Activated B cell treated with CpG ODN at 0.5 μM for 24 hours (primary cell): ENCODE results near the gene STARD9. TPM values are rescaled to one million over a fixed set of nuclear protein-coding genes. Genes with fewer than 3 reads are reported as not detected.
A peak's percentile ranks its signal among the peaks of the same experiment; 100 is the strongest.

Experiments
- ATAC-seq: fragments of 200-7000 bp; cut with Tn5 transposase; one replicate; pipeline ENCODE4 v1.10.0; 2021; ENCODE audit warnings: low read depth, mild to moderate bottlenecking, moderate library complexity
- CTCF ChIA-PET: fragments of 350-600 bp; sonication (Branson Sonifier 250); formaldehyde crosslinking; loops from one replicate; lab custom pipeline; 2021; ENCODE audit warnings: antibody characterized with exemption; lab: Charles Lee
- POLR2A ChIA-PET: fragments of 350-600 bp; sonication (Branson Sonifier 250); formaldehyde crosslinking; loops from one replicate; lab custom pipeline; 2021; ENCODE audit warnings: antibody characterized with exemption; lab: Charles Lee
- DNase-seq: peaks from one replicate; pipeline ENCODE4 v3.0.0; 2022
- H3K27ac Mint-ChIP-seq: one replicate; pipeline ENCODE4 v1.8.0; 2020; ENCODE audit warnings: mixed read lengths
- H3K27me3 Mint-ChIP-seq: one replicate; pipeline ENCODE4 v1.8.0; 2021; ENCODE audit warnings: mixed read lengths
- H3K36me3 Mint-ChIP-seq: one replicate; pipeline ENCODE4 v1.8.0; 2021; ENCODE audit warnings: low read depth, mixed read lengths
- H3K4me1 Mint-ChIP-seq: one replicate; pipeline ENCODE4 v1.8.0; 2021; ENCODE audit warnings: mixed read lengths
- H3K4me3 Mint-ChIP-seq: one replicate; pipeline ENCODE4 v1.8.0; 2020; ENCODE audit warnings: mild to moderate bottlenecking, mixed read lengths
- H3K9me3 Mint-ChIP-seq: one replicate; pipeline ENCODE4 v1.8.0; 2020; ENCODE audit warnings: mixed read lengths
- CTCF ChIP-seq: fragments of 200-600 bp; IDR thresholded peaks from one replicate; pipeline ENCODE4 v1.8.0; 2022; ENCODE audit warnings: antibody characterized with exemption, mild to moderate bottlenecking
- intact Hi-C: fragments of 100-400 bp; cut with micrococcal nuclease; formaldehyde crosslinking; loops from one replicate; pipeline ENCODE4 v1.15.1; 2024
- total RNA-seq: library from RNA; stranded (reverse); gene quantifications from 2 replicates; pipeline ENCODE4 v1.2.3, GENCODE V29; 2022

STARD9 gene
- 5.5 and 7.1 TPM in 2 replicates for total RNA-seq

DNA sequence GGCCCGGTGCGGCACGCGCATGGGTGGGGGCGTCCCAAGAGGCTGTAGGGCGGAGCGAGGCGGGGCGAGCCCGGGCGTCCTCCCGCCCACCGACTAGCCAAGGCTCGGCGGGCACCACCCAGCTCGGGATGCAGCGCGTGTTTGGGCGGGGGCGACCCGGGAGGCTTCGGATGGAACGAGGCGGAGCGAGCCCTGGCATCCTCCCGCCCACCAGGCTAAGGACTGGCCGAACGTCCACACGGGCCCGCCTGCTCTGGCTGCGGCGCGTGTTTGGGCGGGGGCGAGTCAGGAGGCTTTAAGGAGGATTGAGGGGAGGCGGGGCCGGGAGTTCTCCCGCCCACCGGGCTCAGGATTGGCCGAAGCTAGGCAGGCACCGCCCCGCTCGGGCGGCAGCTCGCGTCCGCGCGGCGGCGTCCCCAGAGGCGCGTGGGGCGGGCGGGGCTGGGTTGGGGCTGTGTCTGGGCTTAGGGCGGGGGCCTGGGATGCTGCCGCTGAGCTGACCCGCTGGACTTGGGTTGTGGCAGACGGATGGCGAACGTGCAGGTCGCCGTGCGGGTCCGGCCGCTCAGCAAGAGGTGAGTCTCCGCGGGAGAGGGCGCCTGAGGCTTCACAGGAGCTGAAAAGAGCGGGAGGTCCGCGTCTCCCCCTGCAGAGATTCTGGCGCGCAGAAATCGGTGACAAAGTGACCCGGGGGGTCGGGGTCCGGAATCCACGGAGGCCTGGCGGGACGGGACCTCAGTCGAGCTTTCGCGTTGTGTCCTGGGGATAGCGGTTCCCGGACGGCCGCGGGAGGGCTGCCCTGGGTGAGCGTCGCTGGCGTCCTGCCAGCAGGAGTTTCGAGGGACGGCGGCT is at the start of gene STARD9:
Gene STARD9, plus strand, starts transcription at position 419 of the 852 bp plus-strand sequence. Its CDS starts 110 bp downstream, at position 529.
- H3K9me3 Mint-ChIP-seq, result no peaks in the 10 kb centered on the region
- H3K36me3 Mint-ChIP-seq, result peaks cover 2% of the 10 kb centered on the region
- no peaks in the 10 kb centered on the region for H3K27me3 Mint-ChIP-seq
- H3K4me3 Mint-ChIP-seq, result peak within 1 kb of the TSS; percentile 96
- peak within 1 kb of the TSS; percentile 83 for H3K27ac Mint-ChIP-seq
- DNase-seq (peak; percentile 98), ATAC-seq (peak; percentile 85)
- H3K4me1 Mint-ChIP-seq, result peaks cover 21% of the 10 kb centered on the region
- intact Hi-C loops, result loop anchor here (1.0 to 2.0 kb wide), 5 partner anchors 27 to 351 kb away; partner anchors contain the start of genes GANC, HAUS2, LRRC57 and TMEM87A
- CTCF ChIA-PET, result no interaction called here
- TF ChIP-seq CTCF, result no peak
- POLR2A ChIA-PET, result interaction anchor here (0.5 to 2.2 kb wide), 18 partner anchors 8 to 1211 kb away, joined by 3 to 12 read pairs (median 5); partner anchors contain the start of genes ELL3, GANC, HAUS2 and LRRC57

DNA sequence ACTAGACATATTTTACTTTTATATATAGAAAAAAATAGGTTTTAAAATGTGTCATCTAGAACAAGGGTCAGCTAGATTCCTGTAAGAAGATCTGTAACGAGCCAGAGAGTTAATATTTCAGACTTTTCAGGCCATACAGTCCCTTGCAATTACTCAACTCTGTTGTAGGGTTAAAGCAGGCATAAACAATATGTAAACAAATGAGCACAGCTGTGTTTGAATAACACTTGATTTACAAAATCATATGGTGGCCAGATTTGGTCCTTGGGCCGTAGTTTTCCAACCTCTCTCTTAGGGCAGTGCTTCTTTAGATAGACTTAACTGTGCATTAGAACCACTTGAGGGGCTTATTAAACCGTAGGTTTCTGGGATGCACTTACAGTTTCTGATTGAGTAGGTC is 46.4 kb upstream of the STARD9 start:
- H3K27ac Mint-ChIP-seq, result no peak overlapping the region
- no peak overlapping the region for H3K4me3 Mint-ChIP-seq
- peaks cover 74% of the 10 kb centered on the region for H3K36me3 Mint-ChIP-seq
- DNase-seq (no peak), ATAC-seq (no peak)
- ChIA-PET POLR2A (no interaction called here), CTCF (no interaction called here)
- no peaks in the 10 kb centered on the region for H3K9me3 Mint-ChIP-seq
- H3K4me1 Mint-ChIP-seq, result no peaks in the 10 kb centered on the region
- no peak for TF ChIP-seq CTCF
- intact Hi-C loops, result no loop called here
- no peaks in the 10 kb centered on the region for H3K27me3 Mint-ChIP-seq

DNA sequence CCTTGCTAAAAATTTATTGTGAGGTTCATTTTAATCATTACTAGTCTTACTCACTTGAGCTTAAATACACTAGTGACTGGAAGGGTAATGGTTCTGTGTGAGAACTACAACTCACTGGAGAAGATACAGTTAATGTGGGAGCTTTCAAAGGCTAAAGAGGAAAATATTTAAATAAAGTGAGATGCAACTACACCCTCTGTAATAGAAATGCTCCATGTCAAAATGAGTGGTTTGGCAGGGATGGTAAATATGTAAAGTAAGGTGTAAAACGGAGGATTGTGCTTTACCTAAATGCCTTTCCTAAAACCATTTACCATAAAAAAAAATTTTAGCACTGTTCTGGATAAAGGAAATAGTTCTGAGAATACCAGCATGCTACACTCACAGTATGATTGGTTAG is 42.2 kb upstream of the STARD9 start:
- no peaks in the 10 kb centered on the region for H3K4me1 Mint-ChIP-seq
- no peak for TF ChIP-seq CTCF
- ATAC-seq (no peak), DNase-seq (no peak)
- intact Hi-C loops, result no loop called here
- H3K9me3 Mint-ChIP-seq, result no peaks in the 10 kb centered on the region
- no peak overlapping the region for H3K27ac Mint-ChIP-seq
- H3K27me3 Mint-ChIP-seq, result no peaks in the 10 kb centered on the region
- no peak overlapping the region for H3K4me3 Mint-ChIP-seq
- POLR2A ChIA-PET, result no interaction called here
- CTCF ChIA-PET, result no interaction called here
- peaks cover 75% of the 10 kb centered on the region for H3K36me3 Mint-ChIP-seq

DNA sequence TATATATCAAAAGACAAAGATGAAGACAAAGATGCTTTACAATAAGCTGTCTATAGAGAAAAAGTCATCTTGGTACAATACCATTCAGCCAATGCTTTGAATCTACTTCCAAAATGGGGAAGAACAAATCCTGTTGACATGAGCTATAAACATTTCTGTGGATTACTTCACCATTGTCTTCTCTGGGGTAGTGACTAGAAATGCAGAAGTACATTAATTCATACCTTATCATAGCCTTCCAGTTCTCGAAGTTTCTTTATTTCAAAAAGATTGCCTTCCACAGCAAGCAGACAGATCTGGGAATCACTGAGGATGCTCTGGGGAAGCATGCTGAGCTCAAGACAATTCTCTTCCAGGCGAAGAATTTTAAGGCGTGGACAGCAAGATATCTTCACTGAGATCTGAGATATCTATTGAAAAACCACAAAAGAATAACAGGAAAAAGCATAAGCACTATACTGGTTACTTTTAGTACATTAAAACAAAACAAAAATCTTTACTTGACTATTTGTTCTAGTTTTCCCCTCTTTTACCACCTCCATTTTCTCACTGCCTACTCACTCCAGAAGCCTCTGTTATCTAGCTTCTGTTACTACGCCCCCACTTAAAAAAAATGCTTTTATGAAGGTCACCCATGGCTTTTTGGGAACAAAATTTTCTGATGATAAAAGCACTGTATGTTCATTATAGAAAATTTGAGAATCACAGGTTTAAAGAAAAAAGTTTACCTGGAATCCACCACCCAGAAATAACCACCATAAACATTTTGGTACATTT is 30.4 kb upstream of the STARD9 start:
- POLR2A ChIA-PET, result interaction anchor here (1.0 kb wide), 1 partner anchor 42 kb away, joined by 3 read pairs; no protein-coding TSS in a partner anchor
- H3K9me3 Mint-ChIP-seq, result no peaks in the 10 kb centered on the region
- H3K36me3 Mint-ChIP-seq, result peaks cover 46% of the 10 kb centered on the region
- no peak for ATAC-seq
- TF ChIP-seq CTCF, result no peak
- no peak overlapping the region for H3K4me3 Mint-ChIP-seq
- H3K4me1 Mint-ChIP-seq, result peaks cover 29% of the 10 kb centered on the region
- no peak overlapping the region for H3K27ac Mint-ChIP-seq
- intact Hi-C loops, result no loop called here
- DNase-seq, result no peak
- H3K27me3 Mint-ChIP-seq, result no peaks in the 10 kb centered on the region
- CTCF ChIA-PET, result no interaction called here
